OCI-LY3 (cell line): ENCODE measurements around the gene SLC2A4RG.

Experiments used
- EZH2phosphoT487 ChIP-seq: fragments of 200-600 bp; shearing (Covaris generic); IDR thresholded peaks from 2 replicates; pipeline ENCODE4 v1.6.1; 2018; ENCODE audit warnings: antibody characterized with exemption, mixed run types, low read depth
- TF ChIP-seq, protein P1 (sequence below): fragments of 200-600, 300-600 bp; sonication (generic); IDR thresholded peaks from 2 replicates; pipeline ENCODE4 v1.5.1; 2014; ENCODE audit warnings: antibody characterized with exemption, low read length, low read depth

DNA sequence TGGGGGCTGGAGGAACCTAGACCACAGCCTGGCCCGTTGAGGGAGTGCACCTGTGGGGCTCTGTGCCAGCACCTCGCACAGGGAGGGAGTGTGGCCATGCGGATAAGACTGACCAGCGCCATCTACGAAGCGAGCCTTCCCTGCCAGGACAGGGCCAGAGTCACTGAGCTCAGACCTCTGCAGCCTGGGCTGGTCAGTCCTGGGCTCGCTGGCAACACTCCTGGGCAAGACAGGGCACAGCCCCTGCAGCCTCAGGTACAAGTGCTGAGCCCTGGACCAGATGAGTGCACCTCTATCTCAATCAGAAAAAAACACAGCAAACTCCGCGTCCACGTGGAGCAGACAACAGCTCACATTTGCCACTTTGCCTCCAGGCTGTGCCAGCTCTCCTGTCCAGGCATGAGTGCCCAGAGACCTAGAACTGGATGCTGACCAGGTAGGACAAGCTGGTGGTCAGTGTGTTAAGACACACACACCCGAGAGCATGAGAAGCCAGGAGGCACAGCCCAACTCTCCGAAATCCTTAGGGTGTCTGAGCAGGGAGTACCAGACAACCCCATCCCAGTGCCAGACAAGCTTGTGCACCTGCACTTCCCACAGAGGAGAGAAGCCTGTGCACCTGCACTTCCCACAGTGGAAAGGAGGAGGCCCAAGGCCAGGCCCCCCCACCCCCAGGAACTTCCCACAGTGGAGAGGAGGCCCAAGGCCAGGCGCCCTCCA lies 36.7 kb upstream of the SLC2A4RG start:
- TF ChIP-seq, protein P1, sequence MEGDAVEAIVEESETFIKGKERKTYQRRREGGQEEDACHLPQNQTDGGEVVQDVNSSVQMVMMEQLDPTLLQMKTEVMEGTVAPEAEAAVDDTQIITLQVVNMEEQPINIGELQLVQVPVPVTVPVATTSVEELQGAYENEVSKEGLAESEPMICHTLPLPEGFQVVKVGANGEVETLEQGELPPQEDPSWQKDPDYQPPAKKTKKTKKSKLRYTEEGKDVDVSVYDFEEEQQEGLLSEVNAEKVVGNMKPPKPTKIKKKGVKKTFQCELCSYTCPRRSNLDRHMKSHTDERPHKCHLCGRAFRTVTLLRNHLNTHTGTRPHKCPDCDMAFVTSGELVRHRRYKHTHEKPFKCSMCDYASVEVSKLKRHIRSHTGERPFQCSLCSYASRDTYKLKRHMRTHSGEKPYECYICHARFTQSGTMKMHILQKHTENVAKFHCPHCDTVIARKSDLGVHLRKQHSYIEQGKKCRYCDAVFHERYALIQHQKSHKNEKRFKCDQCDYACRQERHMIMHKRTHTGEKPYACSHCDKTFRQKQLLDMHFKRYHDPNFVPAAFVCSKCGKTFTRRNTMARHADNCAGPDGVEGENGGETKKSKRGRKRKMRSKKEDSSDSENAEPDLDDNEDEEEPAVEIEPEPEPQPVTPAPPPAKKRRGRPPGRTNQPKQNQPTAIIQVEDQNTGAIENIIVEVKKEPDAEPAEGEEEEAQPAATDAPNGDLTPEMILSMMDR: no peak
- no peak for TF ChIP-seq EZH2phosphoT487
